ENCODE data around the gene ASB13. TPM values are rescaled to one million over a fixed set of nuclear protein-coding genes. Genes with fewer than 3 reads are reported as not detected.

The ASB13 gene
- total RNA-seq, 1 experiment from 2014 or later = 13.8 TPM

DNA sequence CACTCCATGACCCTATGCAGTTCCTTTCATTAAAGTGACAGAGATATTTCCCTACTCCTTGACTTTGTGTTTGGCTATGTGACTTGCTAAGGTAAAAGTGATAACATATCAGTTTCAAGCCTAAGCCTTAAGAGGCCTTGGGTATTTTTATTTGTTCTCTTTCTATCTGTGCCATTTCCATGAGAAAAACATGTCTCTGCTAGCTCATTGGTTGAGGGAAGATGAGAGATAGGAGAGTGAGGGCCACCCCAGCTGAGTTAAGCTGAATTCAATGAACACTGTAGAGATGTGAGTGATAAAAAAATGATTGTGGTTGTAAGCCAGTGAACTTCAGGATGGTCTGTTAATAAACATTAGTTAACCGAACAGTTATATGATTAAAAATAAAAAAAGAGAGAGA is 31.7 kb upstream of the ASB13 start:
- Histone ChIP-seq H3K9me3 (ENCODE audit: control insufficient read depth, low read depth, low read length) (no peaks in the 10 kb centered on the region), H3K79me1 (ENCODE audit: insufficient read depth, low read depth, low read length, poor library complexity, severe bottlenecking) (peaks cover 2% of the 10 kb centered on the region), H3T11ph (ENCODE audit: low read length) (no peak overlapping the region), H2BK12ac (ENCODE audit: insufficient read length, low read depth, low read length) (no peak overlapping the region), H3K27ac (ENCODE audit: insufficient read length, low read depth, low read length) (no peak overlapping the region), H3K4ac (ENCODE audit: low read depth, low read length) (no peak overlapping the region), H4K5ac (ENCODE audit: insufficient read length, low read depth, low read length) (no peak overlapping the region), H3K27me3 (ENCODE audit: insufficient read depth, low read length) (no peaks in the 10 kb centered on the region), H3K23me2 (ENCODE audit: insufficient read length, low read depth, low read length, poor library complexity, severe bottlenecking) (peaks cover under 1% of the 10 kb centered on the region), H3K23ac (ENCODE audit: insufficient read length, low read depth, low read length) (no peak overlapping the region), H4K8ac (replicated peaks; ENCODE audit: insufficient read length, low read depth, low read length) (no peak overlapping the region), H3K4me1 (ENCODE audit: insufficient read depth, low read length) (peaks cover 4% of the 10 kb centered on the region; the same call in 1 of the 2 replicates), H3K18ac (ENCODE audit: insufficient read length, low read depth, low read length) (no peak overlapping the region), H4K91ac (ENCODE audit: insufficient read length, low read depth, low read length) (no peak overlapping the region), H2BK20ac (ENCODE audit: low read depth, low read length, poor library complexity, severe bottlenecking) (no peak overlapping the region), H3K79me2 (ENCODE audit: insufficient read depth, low read length) (peaks cover 30% of the 10 kb centered on the region; the same call in 1 of the 2 replicates), H3K4me2 (ENCODE audit: insufficient read depth, insufficient read length, low read length) (no peak overlapping the region), H3K14ac (ENCODE audit: insufficient read depth, low read length) (no peak overlapping the region), H2BK5ac (ENCODE audit: insufficient read length, low read length) (no peak overlapping the region), H2AFZ (ENCODE audit: low read length) (no peak overlapping the region), H3K56ac (ENCODE audit: insufficient read length, low read depth, low read length) (no peak overlapping the region), H3K9ac (ENCODE audit: extremely low read depth, insufficient read length, low read length) (no peak overlapping the region), H4K20me1 (ENCODE audit: control insufficient read depth, insufficient read depth, insufficient read length) (no peaks in the 10 kb centered on the region), H2AK5ac (ENCODE audit: insufficient read length, low read length) (no peak overlapping the region), H2BK15ac (ENCODE audit: low read depth, low read length) (no peak overlapping the region), H2BK120ac (ENCODE audit: low read depth, low read length, poor library complexity, severe bottlenecking) (no peak overlapping the region)
- H3K27me3 Mint-ChIP-seq (ENCODE audit: low read depth) = no peaks in the 10 kb centered on the region
- no peak overlapping the region for H3K4me3 Mint-ChIP-seq
- no peaks in the 10 kb centered on the region for H3K36me3 Mint-ChIP-seq (ENCODE audit: insufficient read depth in 1 of 3, low read depth in 3 of 3)
- WGBS (ENCODE audit: extremely low coverage, insufficient read length, low lambda C conversion rate) = no CpG with 5 or more reads among the region's 1 CpG
- no peaks in the 10 kb centered on the region for H3K9me3 Mint-ChIP-seq
- DNase-seq = no peak
- TF ChIP-seq, protein P1, sequence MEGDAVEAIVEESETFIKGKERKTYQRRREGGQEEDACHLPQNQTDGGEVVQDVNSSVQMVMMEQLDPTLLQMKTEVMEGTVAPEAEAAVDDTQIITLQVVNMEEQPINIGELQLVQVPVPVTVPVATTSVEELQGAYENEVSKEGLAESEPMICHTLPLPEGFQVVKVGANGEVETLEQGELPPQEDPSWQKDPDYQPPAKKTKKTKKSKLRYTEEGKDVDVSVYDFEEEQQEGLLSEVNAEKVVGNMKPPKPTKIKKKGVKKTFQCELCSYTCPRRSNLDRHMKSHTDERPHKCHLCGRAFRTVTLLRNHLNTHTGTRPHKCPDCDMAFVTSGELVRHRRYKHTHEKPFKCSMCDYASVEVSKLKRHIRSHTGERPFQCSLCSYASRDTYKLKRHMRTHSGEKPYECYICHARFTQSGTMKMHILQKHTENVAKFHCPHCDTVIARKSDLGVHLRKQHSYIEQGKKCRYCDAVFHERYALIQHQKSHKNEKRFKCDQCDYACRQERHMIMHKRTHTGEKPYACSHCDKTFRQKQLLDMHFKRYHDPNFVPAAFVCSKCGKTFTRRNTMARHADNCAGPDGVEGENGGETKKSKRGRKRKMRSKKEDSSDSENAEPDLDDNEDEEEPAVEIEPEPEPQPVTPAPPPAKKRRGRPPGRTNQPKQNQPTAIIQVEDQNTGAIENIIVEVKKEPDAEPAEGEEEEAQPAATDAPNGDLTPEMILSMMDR (conservative IDR thresholded peaks at IDR 0.05) = no peak
- peaks cover 32 to 36% of the 10 kb centered on the region in 2 experiments for H3K4me1 Mint-ChIP-seq
- H3K27ac Mint-ChIP-seq = peak overlapping the region in 2 of 3 experiments; percentile 31 to 79; a peak in 3 of 7 replicates
